ENCODE measurements around the gene SLC8A1.
A peak's percentile ranks its signal among the peaks of the same experiment; 100 is the strongest.

SLC8A1 gene

DNA sequence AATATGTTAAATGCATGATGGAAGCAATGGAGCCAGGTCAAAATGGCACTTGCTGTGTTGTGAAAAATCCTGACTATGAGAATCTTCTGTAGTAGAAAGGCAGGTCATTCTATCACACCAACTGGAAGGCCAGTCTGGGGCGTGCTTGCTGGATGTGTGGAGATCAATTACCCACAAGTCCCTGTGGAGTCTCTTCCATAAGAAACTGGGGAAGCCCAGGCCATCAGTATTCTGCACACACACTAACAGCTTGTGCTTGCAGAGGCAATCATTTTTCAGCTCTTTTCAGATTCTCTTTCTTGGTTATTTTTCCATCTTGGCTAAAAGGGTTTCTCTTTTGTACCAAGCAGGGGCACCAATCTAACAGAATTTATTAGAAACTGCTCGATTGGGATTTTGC is 190.8 kb downstream of the SLC8A1 start:
- DNase-seq = no peak

DNA sequence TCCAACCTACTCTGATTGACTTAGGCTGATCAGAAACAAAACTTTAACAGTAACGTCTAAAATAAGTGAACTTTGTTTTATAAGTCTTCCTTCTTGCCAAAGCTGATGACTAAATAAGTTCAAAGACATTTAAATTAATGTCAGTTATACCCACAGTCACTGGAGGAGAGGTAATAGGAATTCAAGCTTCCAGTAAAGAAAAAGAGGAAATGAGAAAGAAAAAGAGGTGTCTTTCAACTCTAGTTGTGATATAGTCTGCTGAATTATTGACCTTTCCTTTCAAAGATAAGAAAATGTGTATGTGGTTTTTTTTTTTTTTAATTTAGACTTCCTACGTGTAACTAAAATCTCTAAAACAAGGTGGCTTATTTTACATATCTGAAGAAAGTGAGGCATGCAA is 191.5 kb downstream of the SLC8A1 start:
- no peak for DNase-seq

GRCh38 chr2:40259900-40260299 is 192.0 kb downstream of the SLC8A1 start:
- DNase-seq = no peak

GRCh38 chr2:40258135-40258457 is 193.8 kb downstream of the SLC8A1 start:
- DNase-seq = no peak

DNA sequence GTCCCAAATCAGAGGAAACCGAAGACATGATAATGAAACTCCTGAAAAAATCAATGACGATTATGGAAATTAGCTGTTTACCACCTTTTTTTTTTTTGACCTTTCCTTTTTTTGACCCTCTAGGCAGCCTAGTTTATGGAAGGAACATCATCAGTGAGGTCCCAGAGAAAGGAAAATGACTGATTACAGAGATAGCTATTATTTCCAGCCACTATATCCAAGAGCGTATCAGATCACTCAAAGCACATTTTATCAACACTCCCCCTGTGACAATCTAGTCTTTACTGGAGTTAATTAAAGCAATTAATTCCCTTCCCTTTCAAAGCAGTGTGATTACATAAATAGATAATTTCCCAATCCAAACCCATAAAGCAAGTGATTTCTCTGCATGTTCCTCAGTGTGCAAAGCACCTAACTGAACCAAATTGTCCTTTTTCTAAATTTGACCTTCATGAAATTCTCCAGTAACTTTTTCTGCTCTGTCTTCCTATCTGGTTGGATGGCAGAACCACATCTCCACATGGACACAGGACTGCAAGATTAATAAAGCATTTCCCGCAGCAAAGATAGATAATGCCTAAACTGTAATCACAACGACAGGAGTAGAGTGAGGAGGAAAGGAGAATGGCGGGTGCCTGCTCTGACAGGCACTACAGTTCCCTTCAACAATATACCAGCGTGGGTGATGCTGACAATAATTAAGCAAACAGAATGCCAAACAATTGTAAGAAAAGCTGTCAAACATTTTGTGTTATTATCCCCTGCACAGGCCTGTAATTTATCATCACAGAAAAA is 194.4 kb downstream of the SLC8A1 start:
- no peak for DNase-seq

GRCh38 chr2:40256649-40257048 is 195.2 kb downstream of the SLC8A1 start:
- peak; percentile 15 for DNase-seq

DNA sequence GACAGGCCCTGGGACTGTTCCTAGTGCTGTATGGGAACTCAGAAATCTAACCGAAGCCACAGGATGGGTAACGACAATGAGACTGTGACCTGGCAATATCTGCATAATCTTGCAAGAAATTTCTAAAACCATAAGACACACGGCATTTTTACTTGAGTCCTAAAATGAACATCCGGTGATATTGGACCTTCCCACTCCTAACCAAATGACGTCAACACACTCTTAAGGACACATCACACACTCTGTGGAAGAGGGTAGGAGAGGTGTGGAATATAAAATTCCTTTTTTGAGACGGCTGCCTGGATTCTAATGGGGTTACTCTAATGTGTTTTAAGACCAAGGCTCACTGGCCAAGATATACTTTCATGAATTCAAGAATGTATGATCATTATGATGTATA is 195.9 kb downstream of the SLC8A1 start:
- no peak for DNase-seq

DNA sequence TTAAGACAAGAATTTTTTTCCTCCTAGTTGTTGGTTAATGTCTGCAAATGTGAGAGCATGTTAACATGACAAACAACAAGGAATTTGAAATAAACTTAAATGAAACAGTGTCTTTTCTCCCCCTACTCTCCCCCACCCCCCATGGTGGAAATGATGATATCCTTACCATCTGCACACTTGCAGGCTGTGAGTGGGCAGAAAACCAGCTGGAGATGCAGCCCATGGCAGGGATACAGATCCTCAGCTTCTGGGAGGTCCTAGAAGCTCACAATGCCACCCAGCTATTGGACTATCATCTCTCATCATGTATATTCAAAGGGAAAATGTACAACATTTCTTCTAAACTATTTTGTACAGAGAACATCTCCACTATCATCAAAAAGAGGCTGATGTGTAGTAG is 196.8 kb downstream of the SLC8A1 start:
- no peak for DNase-seq

DNA sequence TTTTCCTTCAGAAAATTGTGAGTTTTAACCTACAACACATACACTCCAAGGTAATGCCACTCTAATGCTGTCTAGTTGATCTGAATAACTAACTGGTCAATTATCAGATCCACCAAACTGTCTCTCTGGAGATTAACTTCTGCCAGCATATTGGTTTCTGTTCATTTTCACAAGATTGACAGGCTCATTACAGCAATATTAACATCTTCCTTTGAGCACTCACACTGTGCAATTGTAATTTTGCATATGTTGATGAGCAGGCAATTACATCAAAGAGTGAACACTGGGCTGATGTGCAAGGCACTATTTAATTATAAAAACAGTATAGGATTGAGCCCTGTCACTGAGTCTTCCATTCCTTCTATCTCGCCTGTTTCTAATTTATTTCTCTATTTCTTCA is 197.3 kb downstream of the SLC8A1 start:
- DNase-seq = no peak

- no peak for DNase-seq
Observed at GRCh38 chr2:40251137-40251536, 200.8 kb downstream of the SLC8A1 start.

DNA sequence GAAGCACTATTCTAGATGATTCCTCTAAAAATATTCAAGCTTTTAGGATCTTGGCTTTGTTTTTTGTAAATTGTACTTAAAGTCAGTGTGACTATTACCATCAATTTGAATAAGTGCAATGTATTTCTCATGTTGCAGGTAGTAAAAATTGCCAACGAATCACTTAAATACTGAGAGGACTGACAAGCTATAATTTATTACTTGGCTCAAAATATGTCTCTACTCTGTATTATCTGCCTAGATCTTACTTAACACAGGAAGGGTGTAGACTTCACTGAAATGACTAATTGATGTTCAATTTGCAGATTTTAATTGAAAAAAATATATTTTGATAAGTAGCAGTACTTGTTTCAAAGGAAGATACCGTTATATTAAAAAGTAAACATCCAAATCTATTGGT is 202.3 kb downstream of the SLC8A1 start:
- no peak for DNase-seq

DNA sequence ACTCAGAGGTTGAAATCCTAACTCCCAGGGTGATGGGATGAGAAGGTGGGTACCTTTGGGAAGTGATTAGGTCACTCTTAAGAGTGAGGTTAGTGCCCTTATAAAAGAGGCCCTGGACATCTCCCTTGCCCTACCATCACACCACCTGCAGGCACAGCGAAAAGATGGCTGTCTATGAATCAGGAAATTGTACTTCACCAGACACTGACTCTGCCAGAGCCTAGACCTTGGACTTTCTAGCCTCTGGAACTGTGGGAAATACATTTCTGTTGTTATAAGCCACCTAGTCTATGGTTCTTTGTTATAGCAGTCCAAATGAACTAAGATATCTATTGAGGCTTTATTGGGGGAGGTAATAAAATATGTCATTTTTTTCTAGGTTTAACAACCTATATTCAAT is 203.6 kb downstream of the SLC8A1 start:
- no peak for DNase-seq

- DNase-seq = peak; percentile 61
Observed at GRCh38 chr2:40244675-40245074, 207.2 kb downstream of the SLC8A1 start.

- DNase-seq = no peak
Observed at GRCh38 chr2:40244251-40244650, 207.6 kb downstream of the SLC8A1 start.

DNA sequence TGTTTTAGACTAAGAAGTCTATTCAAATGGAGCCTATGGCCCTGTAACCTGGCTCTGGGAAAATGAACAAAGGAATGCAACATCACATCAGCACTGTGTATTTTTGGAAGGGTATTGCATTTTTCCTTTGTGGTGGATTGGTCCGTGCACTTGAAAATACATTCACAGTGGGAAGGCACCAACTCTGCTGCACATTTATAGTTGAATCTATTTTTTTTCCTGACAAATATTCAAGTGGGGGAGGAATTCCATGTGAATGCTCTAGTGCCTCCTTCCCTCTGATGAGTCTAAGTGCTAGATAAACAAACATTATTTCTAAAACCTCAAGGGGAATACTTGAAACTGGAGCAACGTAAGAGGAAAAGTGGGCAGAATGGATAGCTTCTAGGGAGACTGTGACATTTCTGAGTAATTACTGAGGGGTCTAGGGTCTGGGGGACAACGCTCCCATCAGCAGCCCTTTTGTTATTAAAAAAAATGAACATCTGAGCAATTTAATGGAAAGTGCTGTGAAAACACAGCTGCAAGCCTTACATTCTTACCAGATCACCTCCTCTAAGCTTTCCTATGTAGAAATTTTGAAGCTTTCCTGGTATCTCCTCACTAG is 208.2 kb downstream of the SLC8A1 start:
- no peak for DNase-seq

- DNase-seq = no peak
Observed at GRCh38 chr2:40242315-40242714, 209.6 kb downstream of the SLC8A1 start.

DNA sequence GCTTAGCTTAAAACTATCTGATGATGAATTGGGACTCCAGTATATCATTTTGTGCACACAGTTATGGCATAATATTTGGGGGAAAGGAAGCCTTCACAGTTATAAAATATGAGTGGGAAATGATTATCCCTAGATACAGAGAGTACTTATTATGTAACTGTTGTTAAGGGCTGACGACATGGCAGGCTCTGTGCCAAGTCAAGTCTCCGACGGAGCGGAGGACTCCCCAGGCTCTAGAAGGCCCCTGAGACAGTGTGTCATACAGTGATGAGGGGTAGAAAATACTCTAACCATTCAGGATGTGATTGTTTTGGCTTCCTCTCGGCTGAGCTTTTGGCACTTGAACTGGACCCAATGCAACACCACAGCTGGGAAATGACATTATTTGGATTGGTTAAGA is 211.8 kb downstream of the SLC8A1 start:
- DNase-seq = no peak

- DNase-seq = peak; percentile 9
Observed at GRCh38 chr2:40230707-40231432, 221.0 kb downstream of the SLC8A1 start.

DNA sequence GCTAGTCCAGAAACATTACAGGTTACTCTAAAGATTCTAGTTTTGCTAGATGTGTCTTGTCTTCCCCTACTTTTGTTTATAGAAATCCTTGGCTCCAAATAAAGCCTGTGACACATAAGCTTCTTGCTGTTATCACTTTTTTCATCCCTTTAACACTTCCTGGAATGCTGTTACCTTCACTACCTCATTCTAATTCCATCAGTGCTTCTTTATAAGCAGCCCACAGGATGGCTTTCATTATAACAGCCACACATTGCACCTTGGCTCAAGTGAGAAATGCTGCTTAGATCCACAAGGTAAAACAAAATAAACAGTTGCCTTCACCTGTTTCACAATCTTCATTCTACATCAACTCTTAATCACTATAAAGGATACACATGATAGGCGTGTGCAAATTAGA is 221.7 kb downstream of the SLC8A1 start:
- DNase-seq = no peak

GRCh38 chr2:40228310-40228709 is 223.6 kb downstream of the SLC8A1 start:
- DNase-seq = no peak

DNA sequence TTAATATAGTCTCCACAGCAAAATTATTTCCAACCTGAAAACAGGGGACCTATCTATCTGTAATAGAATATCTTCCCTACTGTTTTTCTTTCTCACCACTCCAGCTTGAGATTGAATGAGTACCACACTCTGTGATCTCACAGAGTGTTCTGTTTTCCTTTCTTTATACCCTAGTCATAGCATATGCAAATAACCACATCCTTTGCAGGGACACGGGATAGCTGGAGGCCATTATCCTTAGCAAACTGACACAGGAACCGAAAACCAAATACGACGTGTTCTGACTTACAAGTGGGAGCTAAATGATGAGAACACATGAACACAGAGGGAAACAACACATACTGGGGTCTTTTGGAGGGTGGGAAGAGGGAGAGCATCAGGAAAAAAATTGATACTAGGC is 224.7 kb downstream of the SLC8A1 start:
- DNase-seq = no peak

- no peak for DNase-seq
Observed at GRCh38 chr2:40226637-40227036, 225.3 kb downstream of the SLC8A1 start.

- no peak for DNase-seq
Observed at GRCh38 chr2:40225670-40226210, 226.2 kb downstream of the SLC8A1 start.

DNA sequence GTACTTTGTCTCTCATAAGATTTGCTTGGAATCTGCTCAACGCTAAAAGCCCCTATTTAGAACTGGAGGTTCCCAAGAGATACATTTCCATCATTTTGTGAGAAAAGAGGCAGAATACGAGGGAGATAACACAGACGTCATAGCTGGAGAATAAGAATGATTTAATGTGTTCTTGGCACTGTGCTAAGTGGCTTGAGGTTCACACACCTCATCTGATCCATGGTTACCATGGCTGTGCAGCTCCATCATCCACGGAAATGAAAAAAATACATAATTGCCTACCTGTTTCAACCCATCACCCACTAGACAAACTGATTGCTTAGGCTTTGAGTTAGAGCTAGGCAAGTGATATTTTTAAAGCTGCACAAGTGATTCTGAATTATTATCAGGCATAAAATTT is 227.6 kb downstream of the SLC8A1 start:
- no peak for DNase-seq

Data from RPMI8226 (cell line).